ENCODE measurements around the gene PLIN1. TPM values are rescaled to one million over a fixed set of nuclear protein-coding genes. Genes with fewer than 3 reads are reported as not detected.

PLIN1 gene
- total RNA-seq, 2 experiments from 2014 or later: 0.12 TPM; not detected in 1

DNA sequence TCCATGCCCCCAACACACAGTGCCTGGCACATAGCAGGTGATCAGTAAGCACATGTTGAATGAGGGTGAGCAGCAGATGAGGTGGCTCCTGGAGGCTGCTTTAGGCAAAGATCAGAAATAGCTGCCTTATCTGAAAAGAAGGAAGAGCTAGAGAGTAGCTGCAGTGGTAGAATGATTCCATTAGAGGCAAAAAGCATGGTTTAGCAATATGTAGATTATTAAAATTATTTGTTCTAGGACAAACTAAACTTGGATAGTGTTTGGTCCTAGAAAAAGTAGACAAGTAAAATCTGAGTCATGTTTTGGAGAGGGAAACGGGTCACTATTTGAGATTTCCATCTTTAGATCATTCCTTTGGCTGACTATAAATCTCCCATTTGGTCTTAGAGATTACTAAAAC is 56.0 kb downstream of the PLIN1 start:
- Mint-ChIP-seq H3K27me3 (no peaks in the 10 kb centered on the region), H3K4me3 (no peak overlapping the region), H3K27ac (no peak overlapping the region), H3K36me3 (peaks cover 66% of the 10 kb centered on the region), H3K4me1 (no peaks in the 10 kb centered on the region), H3K9me3 (ENCODE audit: low read depth) (no peaks in the 10 kb centered on the region)
- CTCF ChIA-PET: no interaction called here
- ATAC-seq (no peak), DNase-seq (no peak)

DNA sequence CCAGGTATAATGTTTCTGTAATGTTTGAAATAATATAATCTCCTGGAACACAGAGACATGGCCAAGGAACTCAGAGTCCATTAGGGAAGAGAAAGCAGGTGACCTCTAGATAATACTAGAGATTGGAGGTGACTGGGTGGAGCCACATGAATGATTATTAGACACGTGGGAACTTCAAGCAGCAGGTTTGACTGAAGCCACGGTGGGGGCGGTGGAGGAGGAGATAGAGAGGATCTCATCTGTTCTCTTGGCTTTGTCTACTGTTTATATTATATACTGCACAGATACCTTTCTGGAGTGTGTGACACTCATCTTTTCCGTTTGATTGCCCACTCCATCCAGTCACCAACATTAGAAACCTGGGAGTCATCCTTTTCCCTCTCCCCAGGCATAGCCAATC is 57.6 kb downstream of the PLIN1 start:
- H3K4me1 Mint-ChIP-seq: no peaks in the 10 kb centered on the region
- H3K9me3 Mint-ChIP-seq (ENCODE audit: low read depth): no peaks in the 10 kb centered on the region
- no peak overlapping the region for H3K27ac Mint-ChIP-seq
- CTCF ChIA-PET: no interaction called here
- H3K36me3 Mint-ChIP-seq: peaks cover 68% of the 10 kb centered on the region
- no peak overlapping the region for H3K4me3 Mint-ChIP-seq
- ATAC-seq (no peak), DNase-seq (no peak)
- H3K27me3 Mint-ChIP-seq: no peaks in the 10 kb centered on the region

DNA sequence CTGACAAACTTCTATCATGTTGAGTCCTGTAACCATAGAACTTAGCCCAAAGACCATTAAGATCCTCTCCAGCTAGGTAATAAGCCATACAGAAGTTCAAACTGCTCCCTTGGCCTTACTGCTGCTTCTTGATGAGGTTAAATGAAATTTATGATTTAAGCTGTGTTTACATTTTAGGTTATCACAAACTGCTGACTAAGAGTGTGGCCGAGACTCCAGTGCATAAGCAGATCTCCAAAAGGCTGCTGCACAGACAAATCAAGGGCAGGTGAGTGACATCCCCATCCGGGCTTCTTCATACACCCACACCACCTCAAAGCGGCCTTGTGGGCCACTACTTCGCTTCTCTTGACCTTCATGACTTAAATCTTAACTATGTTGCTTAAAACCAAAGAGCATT is 62.9 kb downstream of the PLIN1 start:
- DNase-seq: no peak
- Mint-ChIP-seq H3K27ac (no peak overlapping the region), H3K36me3 (peaks cover 73% of the 10 kb centered on the region), H3K4me3 (no peak overlapping the region), H3K27me3 (no peaks in the 10 kb centered on the region), H3K9me3 (ENCODE audit: low read depth) (peaks cover 12% of the 10 kb centered on the region), H3K4me1 (peaks cover 2% of the 10 kb centered on the region)
- no peak for ATAC-seq
- CTCF ChIA-PET: no interaction called here

DNA sequence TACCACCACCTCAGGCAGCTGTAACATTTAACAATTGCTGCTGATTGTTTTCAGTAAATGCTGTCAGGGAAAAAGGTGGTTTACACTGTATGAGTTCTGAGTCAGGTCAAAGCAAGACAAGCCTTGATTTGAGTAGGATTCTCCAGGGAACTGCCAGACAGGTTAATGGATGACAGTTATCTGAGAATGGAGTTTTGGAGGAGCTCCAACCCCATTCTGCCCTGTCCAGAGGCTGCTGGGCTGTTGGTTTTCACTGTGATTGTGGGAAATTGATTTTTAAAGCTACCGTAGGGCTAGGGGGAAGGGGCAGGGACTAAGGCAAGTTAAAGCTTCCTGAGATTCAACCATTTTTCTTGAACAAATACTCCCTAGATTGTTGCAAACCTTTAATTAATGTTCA is 64.0 kb downstream of the PLIN1 start:
- Mint-ChIP-seq H3K9me3 (ENCODE audit: low read depth) (peaks cover 13% of the 10 kb centered on the region), H3K4me1 (peaks cover 2% of the 10 kb centered on the region), H3K36me3 (peaks cover 80% of the 10 kb centered on the region), H3K27me3 (no peaks in the 10 kb centered on the region), H3K4me3 (no peak overlapping the region), H3K27ac (no peak overlapping the region)
- DNase-seq (no peak), ATAC-seq (no peak)
- CTCF ChIA-PET: no interaction called here

Other genes starting within 250 kb of the PLIN1 start
- gene RHCG, start 182.8 kb downstream of the PLIN1 start, total RNA-seq: not detected
- gene TICRR, start 103.9 kb downstream of the PLIN1 start, total RNA-seq: 10 to 100 TPM; 30.8 to 35.5 TPM
- gene KIF7, start 23.9 kb downstream of the PLIN1 start, total RNA-seq: 1 to 10 TPM in 1 of 2 experiments, under 1 TPM in 1; 0.55 to 2.5 TPM
- 1 to 10 TPM; 1.6 to 2.2 TPM for gene PEX11A, start 11.4 kb upstream of the PLIN1 start, total RNA-seq
- gene WDR93, start 11.4 kb upstream of the PLIN1 start, total RNA-seq: not detected
- 1 to 10 TPM; 3.1 to 5.1 TPM for gene MESP1, start 71.9 kb upstream of the PLIN1 start, total RNA-seq
- not detected for gene MESP2, start 97.0 kb upstream of the PLIN1 start, total RNA-seq
- gene ANPEP, start 135.5 kb upstream of the PLIN1 start, total RNA-seq: under 1 TPM; 0.68 to 0.76 TPM
- gene AP3S2, start 214.6 kb upstream of the PLIN1 start, total RNA-seq: 10 to 100 TPM; 22.2 to 26.5 TPM
- not detected for gene ARPIN, start 233.6 kb upstream of the PLIN1 start, total RNA-seq

All from activated CD8-positive, alpha-beta memory T cell treated with anti-CD3 and anti-CD28 coated beads, Interleukin-2, amount 10 ng/mL, durations not matched to agents 7 days and 5 days (primary cell).